AG08395 (cell line): ENCODE results near the gene BMP7.
"Not testable (repeated sequence)": the region's sequence is repeated elsewhere in the genome, so short reads cannot be mapped to it uniquely, and the experiment has no call there.

ENCODE experiments used
- DNase-seq: peaks from one replicate; pipeline ENCODE4 v3.0.0; 2012; ENCODE audit warnings: mixed read lengths, low spot score

The BMP7 gene

GRCh38 chr20:57287901-57288300 lies 21.5 kb upstream of the BMP7 start:
- no peak for DNase-seq

- DNase-seq = no peak
Measured at GRCh38 chr20:57287007-57287880, 20.8 kb upstream of the BMP7 start.

DNA sequence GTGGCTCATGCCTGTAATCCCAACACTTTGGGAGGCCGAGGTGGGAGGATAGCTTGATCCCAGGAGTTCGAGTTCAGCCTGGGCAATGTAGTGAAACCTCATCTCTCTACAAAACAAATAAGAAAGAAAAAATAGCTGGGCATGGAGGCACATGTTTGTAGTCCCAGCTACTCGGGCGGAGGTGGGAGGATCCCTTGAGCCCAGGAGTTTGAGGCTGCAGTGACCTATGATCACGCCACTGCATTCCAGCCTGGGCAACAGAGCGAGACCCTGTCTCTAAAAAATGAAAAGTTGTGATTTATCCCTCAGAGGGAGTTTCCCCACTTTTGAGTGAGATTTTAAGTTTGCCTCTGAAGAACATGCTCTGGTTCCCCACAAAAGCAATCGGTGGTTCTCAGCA lies 17.4 kb upstream of the BMP7 start:
- no peak for DNase-seq

- no peak for DNase-seq
Measured at GRCh38 chr20:57282670-57283361, 16.4 kb upstream of the BMP7 start.

GRCh38 chr20:57281900-57282299 lies 15.5 kb upstream of the BMP7 start:
- DNase-seq = no peak

DNA sequence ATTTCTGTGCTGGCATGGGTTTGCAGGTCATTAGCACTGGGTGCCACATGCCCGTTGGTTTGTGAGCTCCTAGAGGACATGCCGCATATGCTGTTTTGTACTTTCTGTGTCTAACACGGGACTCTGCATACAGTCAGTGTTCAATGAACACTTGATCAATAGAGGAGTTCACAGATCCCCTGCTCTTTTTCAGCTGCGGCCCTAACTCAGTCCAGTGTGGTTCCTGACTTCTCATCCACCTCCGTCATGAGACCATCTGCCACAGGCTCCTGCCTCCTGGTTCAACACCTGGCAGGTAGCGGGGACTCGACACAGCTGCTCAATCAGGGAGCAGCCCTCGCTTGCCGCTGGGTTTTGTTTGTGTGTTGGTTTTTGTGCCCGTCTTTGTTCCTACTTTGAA lies 13.8 kb upstream of the BMP7 start:
- no peak for DNase-seq

DNA sequence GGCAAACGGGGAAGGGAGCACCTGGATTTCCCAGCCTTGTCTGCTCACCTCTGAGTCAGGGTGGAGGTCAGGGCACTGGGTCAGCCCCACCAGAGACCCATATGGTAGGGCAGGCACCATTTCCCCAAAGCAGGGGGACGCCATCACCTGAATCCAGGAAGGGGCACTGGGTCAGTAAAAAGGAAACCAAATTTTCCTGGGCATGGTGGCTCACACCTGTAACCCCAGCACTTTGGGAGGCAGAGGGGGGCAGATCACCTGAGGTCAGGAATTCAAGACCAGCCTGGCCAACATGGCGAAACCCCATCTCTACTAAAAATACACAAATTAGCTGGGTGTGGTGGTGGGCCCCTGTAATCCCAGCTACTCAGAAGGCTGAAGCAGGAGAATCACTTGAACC lies 13.1 kb upstream of the BMP7 start:
- not testable (repeated sequence) for DNase-seq

DNA sequence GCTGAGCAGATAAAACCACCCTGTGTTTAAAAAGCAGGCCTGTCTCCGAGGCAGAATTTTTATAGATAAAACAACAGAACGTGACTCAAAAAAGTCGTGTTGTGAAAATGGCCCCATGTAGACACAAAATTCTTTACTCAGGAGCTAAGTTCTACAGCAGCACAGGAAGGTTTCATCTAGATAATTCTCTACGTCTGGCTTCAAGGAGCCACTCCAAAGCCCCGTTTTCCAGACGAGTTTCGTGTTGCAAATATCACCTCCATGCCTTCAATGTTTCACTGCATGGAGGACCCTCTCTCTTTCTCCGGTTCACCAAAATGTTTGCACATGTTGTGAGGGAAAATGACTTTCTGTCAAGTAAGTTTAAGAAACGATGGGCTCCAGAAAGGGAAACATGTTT lies 12.0 kb upstream of the BMP7 start:
- DNase-seq = no peak

- no peak for DNase-seq
Measured at GRCh38 chr20:57277398-57278105, 11.1 kb upstream of the BMP7 start.

GRCh38 chr20:57276221-57276620 lies 9.8 kb upstream of the BMP7 start:
- no peak for DNase-seq

- no peak for DNase-seq
Measured at GRCh38 chr20:57275813-57276212, 9.4 kb upstream of the BMP7 start.

GRCh38 chr20:57275334-57275733 lies 8.9 kb upstream of the BMP7 start:
- no peak for DNase-seq

DNA sequence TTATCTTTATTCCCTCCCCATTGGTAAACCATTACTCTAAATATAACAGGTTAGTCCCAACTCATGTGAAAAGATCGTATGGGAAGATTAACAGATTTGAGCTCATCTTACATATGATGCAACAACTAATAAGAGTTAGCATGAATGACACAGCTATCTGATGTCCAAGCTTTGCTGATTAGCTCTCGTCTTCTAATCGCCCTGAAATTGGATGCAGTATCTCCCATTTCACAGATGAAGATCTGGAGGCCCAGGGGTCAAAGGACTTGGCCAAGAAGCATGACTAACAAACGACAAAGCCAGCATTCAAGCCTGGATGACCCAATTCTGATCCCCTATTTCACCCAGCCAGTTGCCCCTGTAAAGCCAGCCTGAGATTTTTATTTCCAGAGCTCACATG lies 8.4 kb upstream of the BMP7 start:
- DNase-seq = no peak

GRCh38 chr20:57274299-57274698 lies 7.9 kb upstream of the BMP7 start:
- DNase-seq = no peak

DNA sequence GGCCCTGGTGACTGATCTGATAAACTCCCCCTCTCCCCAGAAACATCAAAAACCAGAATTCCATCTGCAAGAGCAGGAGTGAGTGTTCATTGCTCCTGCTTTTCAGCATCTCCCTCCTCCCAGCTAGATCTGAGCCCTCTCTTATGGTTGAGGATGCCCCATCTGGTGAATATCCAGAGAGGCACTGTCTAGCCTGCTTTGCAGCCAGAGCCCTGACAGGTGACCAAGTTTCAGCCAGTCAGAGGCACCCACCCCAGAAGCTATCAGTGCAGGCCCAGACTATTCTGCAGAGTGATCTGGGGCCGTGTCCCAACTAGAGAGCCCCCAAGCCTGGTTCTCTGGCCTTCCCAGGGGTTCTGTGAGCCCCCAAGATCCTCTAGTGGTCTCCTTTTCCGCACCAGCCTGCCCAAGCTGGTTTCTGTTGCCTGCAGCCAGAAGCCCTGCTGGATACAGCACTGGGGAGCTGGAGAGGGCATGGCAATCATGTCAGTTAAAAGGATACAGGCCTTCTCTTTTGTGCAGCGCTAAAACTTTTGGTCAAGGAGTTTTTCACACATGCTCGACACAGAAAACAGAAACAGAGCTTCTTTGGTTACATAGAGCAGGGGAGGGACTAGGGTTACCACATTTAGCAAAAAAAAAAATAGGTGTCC lies 6.6 kb upstream of the BMP7 start:
- DNase-seq = no peak

- DNase-seq = no peak
Measured at GRCh38 chr20:57270204-57270984, 4.0 kb upstream of the BMP7 start.

DNA sequence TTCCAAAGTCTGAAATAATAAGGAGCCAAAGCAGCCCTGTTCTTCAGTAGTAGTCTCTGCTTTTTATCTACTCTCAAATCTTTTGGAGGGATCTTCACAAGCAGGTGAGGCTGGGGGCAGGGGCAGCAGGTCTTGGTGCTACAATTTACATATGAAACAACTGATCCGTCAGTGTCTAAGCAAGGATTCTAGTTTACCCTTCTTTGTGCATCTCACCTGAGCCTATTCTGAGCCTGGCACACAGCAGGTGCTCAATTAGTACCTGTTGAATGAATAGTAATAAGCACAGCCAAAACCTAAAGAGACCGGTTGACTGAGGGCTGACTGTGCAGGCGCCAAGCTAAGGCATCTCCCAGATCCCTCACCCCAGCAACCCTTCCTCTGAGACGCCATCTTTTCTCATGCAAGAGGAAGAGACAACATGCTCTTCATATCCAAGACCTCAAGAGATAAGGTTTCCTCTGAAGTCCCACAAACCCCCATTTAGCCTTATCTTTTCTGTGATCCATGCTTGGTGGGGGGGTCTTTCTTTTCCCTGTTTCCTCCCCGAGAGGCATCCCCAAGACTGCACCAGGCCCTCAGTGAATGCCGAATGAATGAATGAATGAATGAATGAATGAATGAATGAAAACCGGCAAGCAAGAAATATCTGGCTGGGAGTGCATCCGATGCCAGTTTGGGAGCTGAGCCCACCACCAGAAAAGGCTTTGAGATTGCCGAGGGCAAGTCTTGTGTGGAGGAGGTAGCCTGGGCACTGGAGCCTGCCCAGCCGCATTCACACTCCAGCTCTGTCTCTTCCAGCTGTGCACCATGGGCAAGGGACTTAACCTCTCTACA lies 2.9 kb upstream of the BMP7 start:
- DNase-seq = no peak

GRCh38 chr20:57268399-57269076 lies 2.1 kb upstream of the BMP7 start:
- DNase-seq = no peak

- no peak for DNase-seq
Measured at GRCh38 chr20:57267158-57267821, 849 bp upstream of the BMP7 start.

- DNase-seq = no peak
Measured at GRCh38 chr20:57265997-57266290, 497 bp downstream of the BMP7 start.
